ENCODE results near the gene DCUN1D2. TPM values are rescaled to one million over a fixed set of nuclear protein-coding genes. Genes with fewer than 3 reads are reported as not detected.

DCUN1D2 gene
- polyA plus RNA-seq, 1 experiment: 11.0 TPM

- Histone ChIP-seq H3K27me3 (ENCODE audit: control insufficient read depth, insufficient read depth, low read length) (no peaks in the 10 kb centered on the region), H3K4me3 (ENCODE audit: low read depth, low read length) (no peak overlapping the region), H3K36me3 (ENCODE audit: control insufficient read depth, insufficient read depth, low read length) (peaks cover 1% of the 10 kb centered on the region; the same call in 1 of the 2 replicates)
- ChIA-PET CTCF (no interaction called here), POLR2A (no interaction called here)
- no peak for DNase-seq (ENCODE audit: low read depth)
- TF ChIP-seq, protein P1, sequence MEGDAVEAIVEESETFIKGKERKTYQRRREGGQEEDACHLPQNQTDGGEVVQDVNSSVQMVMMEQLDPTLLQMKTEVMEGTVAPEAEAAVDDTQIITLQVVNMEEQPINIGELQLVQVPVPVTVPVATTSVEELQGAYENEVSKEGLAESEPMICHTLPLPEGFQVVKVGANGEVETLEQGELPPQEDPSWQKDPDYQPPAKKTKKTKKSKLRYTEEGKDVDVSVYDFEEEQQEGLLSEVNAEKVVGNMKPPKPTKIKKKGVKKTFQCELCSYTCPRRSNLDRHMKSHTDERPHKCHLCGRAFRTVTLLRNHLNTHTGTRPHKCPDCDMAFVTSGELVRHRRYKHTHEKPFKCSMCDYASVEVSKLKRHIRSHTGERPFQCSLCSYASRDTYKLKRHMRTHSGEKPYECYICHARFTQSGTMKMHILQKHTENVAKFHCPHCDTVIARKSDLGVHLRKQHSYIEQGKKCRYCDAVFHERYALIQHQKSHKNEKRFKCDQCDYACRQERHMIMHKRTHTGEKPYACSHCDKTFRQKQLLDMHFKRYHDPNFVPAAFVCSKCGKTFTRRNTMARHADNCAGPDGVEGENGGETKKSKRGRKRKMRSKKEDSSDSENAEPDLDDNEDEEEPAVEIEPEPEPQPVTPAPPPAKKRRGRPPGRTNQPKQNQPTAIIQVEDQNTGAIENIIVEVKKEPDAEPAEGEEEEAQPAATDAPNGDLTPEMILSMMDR (IDR thresholded peaks at IDR 0.05; ENCODE audit: insufficient read depth, low read depth, low read length): no peak
Observed at GRCh38 chr13:113430378-113431110, 60.0 kb downstream of the DCUN1D2 start.

DNA sequence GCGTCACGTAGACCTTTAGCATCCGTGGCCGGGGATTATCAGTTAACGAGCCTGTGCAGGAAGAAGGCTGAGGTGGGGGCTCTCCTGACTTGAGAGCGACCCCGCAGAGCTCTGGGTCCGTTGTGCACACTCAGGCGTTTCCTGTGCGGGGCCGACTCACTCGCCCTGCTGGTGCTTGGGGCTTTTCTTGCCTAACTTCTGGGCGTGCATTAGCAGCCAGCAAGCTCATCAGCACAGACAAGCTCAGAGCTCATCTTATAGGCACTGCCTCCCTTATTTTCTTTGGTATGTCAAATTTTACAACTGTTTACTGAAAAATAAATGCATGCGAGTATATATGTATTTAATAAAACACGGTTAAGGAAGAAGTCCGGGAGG lies 60.9 kb downstream of the DCUN1D2 start:
- Histone ChIP-seq H3K27me3 (ENCODE audit: control insufficient read depth, insufficient read depth, low read length) (no peaks in the 10 kb centered on the region), H3K36me3 (ENCODE audit: control insufficient read depth, insufficient read depth, low read length) (peaks cover 1% of the 10 kb centered on the region; the same call in 1 of the 2 replicates), H3K4me3 (ENCODE audit: low read depth, low read length) (no peak overlapping the region)
- DNase-seq (ENCODE audit: low read depth): no peak
- CTCF ChIA-PET: no interaction called here
- POLR2A ChIA-PET: no interaction called here
- TF ChIP-seq, protein P1 (IDR thresholded peaks at IDR 0.05; ENCODE audit: insufficient read depth, low read depth, low read length): no peak

DNA sequence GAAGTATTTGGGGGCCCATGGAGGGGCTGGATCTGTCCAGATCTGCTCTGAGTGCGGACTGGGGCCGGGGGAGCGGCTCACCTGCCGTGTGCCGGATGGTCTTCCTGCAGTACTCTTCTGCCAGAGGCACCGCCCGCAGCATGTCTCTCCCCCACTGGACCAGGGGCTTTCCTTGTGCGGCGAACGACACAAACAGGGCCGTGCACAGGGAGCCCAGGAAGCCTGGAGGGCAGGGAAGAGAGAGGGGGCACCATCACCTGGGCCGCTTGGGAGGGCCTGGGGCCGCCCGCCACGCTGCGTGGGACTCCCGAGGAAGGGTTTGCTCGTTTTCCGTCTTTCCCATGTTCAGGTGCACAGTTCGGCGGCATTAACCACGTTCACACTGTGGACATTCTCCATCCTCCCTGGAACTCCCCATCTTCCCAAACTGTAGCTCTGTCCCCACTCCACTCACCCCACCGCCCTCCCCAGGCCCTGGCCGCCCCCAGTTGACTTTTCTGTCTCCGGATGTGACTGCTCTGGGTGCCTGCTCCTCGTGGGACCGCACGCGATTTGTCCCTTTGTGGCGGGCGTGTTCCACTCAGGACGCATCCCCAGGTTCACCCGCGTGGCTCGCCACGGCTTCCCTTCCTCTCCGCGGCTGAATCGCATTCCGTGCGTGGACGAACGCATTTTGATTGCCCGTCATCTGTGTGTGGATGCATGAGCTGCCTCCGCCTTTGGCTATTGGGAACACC lies 61.5 kb downstream of the DCUN1D2 start:
- ChIA-PET CTCF (no interaction called here), POLR2A (no interaction called here)
- Histone ChIP-seq H3K27me3 (ENCODE audit: control insufficient read depth, insufficient read depth, low read length) (no peaks in the 10 kb centered on the region), H3K4me3 (ENCODE audit: low read depth, low read length) (no peak overlapping the region), H3K36me3 (ENCODE audit: control insufficient read depth, insufficient read depth, low read length) (peaks cover 1% of the 10 kb centered on the region; the same call in 1 of the 2 replicates)
- DNase-seq (ENCODE audit: low read depth): no peak
- TF ChIP-seq, protein P1 (IDR thresholded peaks at IDR 0.05; ENCODE audit: insufficient read depth, low read depth, low read length): no peak

DNA sequence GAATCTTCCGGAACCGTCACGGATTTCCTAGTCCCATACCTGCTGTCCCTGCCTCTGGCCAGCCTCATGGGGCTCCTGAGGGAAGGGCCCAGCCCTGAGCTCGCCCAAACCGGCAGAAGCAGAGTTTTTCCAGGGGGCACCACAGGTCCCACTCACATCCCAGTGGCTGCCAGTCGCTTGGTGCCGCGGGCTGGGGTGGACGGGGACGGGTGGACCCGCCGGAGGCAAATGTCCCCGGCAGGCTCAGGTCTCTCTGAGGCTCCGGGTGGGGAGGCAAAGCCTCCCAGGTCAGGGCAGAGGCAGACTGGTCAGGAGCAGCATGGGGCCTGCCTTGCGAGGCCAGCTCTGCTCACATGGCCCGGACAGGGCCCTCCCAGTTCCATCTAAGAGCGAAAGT lies 62.0 kb downstream of the DCUN1D2 start:
- no peaks in the 10 kb centered on the region for H3K27me3 ChIP-seq (ENCODE audit: control insufficient read depth, insufficient read depth, low read length)
- DNase-seq (ENCODE audit: low read depth): no peak
- peaks cover 1% of the 10 kb centered on the region; the same call in 1 of the 2 replicates for H3K36me3 ChIP-seq (ENCODE audit: control insufficient read depth, insufficient read depth, low read length)
- CTCF ChIA-PET: interaction anchor here (1.1 to 1.4 kb wide), 2 partner anchors 18 to 35 kb away, joined by 3 read pairs; no protein-coding TSS in a partner anchor
- TF ChIP-seq, protein P1 (IDR thresholded peaks at IDR 0.05; ENCODE audit: insufficient read depth, low read depth, low read length): no peak
- no peak overlapping the region for H3K4me3 ChIP-seq (ENCODE audit: low read depth, low read length)
- POLR2A ChIA-PET: no interaction called here
